MM.1S (cell line): ENCODE data around the gene GATA2.

Experiments used
- DNase-seq: peaks from one replicate; pipeline ENCODE4 v3.0.0-alpha.2; 2015
- H2AFZ ChIP-seq: fragments of 300-600 bp; sonication (generic); 2 replicates; pipeline ENCODE4 v1.6.0; 2016; ENCODE audit warnings: antibody characterized with exemption, low read length
- H3F3A ChIP-seq: fragments of 300-600 bp; sonication (generic); 2 replicates; pipeline ENCODE4 v1.6.1; 2016; ENCODE audit warnings: mild to moderate bottlenecking, antibody characterized with exemption, low read length, moderate library complexity, mixed read lengths; ENCODE audit not compliant: insufficient read depth
- H3K27ac ChIP-seq: fragments of 300-600 bp; sonication (generic); 2 replicates; pipeline ENCODE4 v1.5.1; 2016; ENCODE audit warnings: mild to moderate bottlenecking, low read length
- H3K27me3 ChIP-seq: fragments of 300-600 bp; sonication (generic); replicated peaks from 2 replicates; pipeline ENCODE4 v1.6.0; 2016; ENCODE audit warnings: low read length; ENCODE audit not compliant: insufficient read depth
- H3K36me3 ChIP-seq: fragments of 300-600 bp; sonication (generic); replicated peaks from 2 replicates; pipeline ENCODE4 v1.6.1; 2016; ENCODE audit warnings: mild to moderate bottlenecking, low read length, mixed read lengths; ENCODE audit not compliant: insufficient read depth
- H3K4me1 ChIP-seq: fragments of 300-600 bp; sonication (generic); 2 replicates; pipeline ENCODE4 v1.6.1; 2016; ENCODE audit warnings: low read length, mixed read lengths
- H3K4me2 ChIP-seq: fragments of 300-600 bp; sonication (generic); 2 replicates; pipeline ENCODE4 v1.6.0; 2016; ENCODE audit warnings: low read depth, low read length
- H3K4me3 ChIP-seq: fragments of 300-600 bp; sonication (generic); 2 replicates; pipeline ENCODE4 v1.5.1; 2016; ENCODE audit warnings: low read length, mixed read lengths
- H3K79me2 ChIP-seq: fragments of 300-600 bp; sonication (generic); 2 replicates; pipeline ENCODE4 v1.6.1; 2016; ENCODE audit warnings: mixed run types, low read length, mixed read lengths
- H3K9ac ChIP-seq: fragments of 300-600 bp; sonication (generic); 2 replicates; pipeline ENCODE4 v1.6.1; 2016; ENCODE audit warnings: low read length, mixed read lengths
- H3K9me2 ChIP-seq: fragments of 300-600 bp; sonication (generic); replicated peaks from 2 replicates; pipeline ENCODE4 v1.6.1; 2016; ENCODE audit warnings: mild to moderate bottlenecking, low read length, mixed read lengths; ENCODE audit not compliant: insufficient read depth
- H3K9me3 ChIP-seq: fragments of 300-600 bp; sonication (generic); replicated peaks from 2 replicates; pipeline ENCODE4 v1.6.1; 2016; ENCODE audit warnings: mild to moderate bottlenecking, low read length, mixed read lengths; ENCODE audit not compliant: insufficient read depth
- H4K20me1 ChIP-seq: fragments of 300-600 bp; sonication (generic); 2 replicates; pipeline ENCODE4 v1.6.1; 2016; ENCODE audit warnings: mild to moderate bottlenecking, low read length, moderate library complexity, mixed read lengths; ENCODE audit not compliant: insufficient read depth
- EZH2 ChIP-seq: fragments of 300-600 bp; sonication (generic); optimal IDR thresholded peaks from 2 replicates; pipeline ENCODE3; 2017; ENCODE audit warnings: low read depth, mild to moderate bottlenecking, antibody characterized with exemption, low read length, mixed read lengths
- EZH2phosphoT487 ChIP-seq: fragments of 300-600 bp; sonication (generic); IDR thresholded peaks from 2 replicates; pipeline ENCODE4 v1.6.1; 2018; ENCODE audit warnings: antibody characterized with exemption, low read length
- TF ChIP-seq, protein P1 (sequence below): fragments of 300-600 bp; sonication (generic); IDR thresholded peaks from 2 replicates; pipeline ENCODE4 v1.5.1; 2016; ENCODE audit warnings: antibody characterized with exemption, low read length, mixed read lengths

Gene GATA2

DNA sequence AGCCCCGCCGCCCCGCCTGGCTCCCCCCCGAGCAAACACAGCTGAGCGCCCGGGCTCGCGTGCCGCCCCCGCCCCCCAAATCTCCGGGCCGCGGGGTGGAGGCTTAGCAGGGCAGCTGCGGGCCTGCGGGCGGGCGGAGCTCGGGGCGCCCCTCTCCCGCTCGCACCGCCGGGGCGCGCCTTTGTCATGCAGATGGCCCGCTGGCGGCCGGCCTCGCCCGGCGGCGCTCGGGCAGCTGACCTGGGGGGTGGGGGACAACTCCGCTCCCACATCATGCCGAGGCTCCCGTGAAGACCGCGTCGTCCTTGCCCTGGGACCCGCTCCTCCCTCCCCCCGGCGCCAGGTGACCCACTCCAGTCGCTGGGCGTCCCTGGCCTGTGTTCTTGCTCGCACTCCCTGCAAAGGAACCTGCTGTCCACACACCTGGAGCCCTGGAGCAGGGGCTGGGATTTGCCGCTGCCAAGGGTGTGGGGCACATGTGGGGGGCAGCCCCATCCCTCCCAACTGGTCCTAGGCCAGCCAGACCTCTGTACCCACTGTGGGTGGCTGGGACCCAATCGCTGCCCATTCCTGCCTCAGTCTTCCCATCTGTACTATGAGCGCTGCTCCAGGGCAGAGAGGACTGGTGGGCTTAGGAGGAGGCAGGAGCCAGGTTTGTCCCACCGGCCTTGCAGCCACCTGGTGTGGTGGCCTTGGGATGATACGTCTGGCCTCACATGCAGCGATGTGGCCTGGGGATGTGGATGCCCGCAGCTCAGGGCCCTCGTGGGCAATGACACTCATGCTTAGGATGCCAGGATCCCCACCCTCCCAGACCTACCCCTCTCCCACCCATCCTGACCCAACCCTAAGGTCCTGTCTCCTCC, 59.8 kb downstream of the GATA2 start:
- Histone ChIP-seq H3K9ac (no peak overlapping the region), H3F3A (no peaks in the 10 kb centered on the region), H3K4me1 (no peaks in the 10 kb centered on the region), H3K36me3 (no peaks in the 10 kb centered on the region), H4K20me1 (no peaks in the 10 kb centered on the region), H2AFZ (no peak overlapping the region), H3K79me2 (no peaks in the 10 kb centered on the region), H3K27ac (no peak overlapping the region), H3K4me2 (no peak overlapping the region), H3K9me2 (no peaks in the 10 kb centered on the region), H3K4me3 (no peak overlapping the region), H3K27me3 (peaks cover 70% of the 10 kb centered on the region), H3K9me3 (no peaks in the 10 kb centered on the region)
- no peak for DNase-seq
- TF ChIP-seq, protein P1, sequence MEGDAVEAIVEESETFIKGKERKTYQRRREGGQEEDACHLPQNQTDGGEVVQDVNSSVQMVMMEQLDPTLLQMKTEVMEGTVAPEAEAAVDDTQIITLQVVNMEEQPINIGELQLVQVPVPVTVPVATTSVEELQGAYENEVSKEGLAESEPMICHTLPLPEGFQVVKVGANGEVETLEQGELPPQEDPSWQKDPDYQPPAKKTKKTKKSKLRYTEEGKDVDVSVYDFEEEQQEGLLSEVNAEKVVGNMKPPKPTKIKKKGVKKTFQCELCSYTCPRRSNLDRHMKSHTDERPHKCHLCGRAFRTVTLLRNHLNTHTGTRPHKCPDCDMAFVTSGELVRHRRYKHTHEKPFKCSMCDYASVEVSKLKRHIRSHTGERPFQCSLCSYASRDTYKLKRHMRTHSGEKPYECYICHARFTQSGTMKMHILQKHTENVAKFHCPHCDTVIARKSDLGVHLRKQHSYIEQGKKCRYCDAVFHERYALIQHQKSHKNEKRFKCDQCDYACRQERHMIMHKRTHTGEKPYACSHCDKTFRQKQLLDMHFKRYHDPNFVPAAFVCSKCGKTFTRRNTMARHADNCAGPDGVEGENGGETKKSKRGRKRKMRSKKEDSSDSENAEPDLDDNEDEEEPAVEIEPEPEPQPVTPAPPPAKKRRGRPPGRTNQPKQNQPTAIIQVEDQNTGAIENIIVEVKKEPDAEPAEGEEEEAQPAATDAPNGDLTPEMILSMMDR: no peak
- TF ChIP-seq EZH2phosphoT487 (no peak), EZH2 (no peak)

DNA sequence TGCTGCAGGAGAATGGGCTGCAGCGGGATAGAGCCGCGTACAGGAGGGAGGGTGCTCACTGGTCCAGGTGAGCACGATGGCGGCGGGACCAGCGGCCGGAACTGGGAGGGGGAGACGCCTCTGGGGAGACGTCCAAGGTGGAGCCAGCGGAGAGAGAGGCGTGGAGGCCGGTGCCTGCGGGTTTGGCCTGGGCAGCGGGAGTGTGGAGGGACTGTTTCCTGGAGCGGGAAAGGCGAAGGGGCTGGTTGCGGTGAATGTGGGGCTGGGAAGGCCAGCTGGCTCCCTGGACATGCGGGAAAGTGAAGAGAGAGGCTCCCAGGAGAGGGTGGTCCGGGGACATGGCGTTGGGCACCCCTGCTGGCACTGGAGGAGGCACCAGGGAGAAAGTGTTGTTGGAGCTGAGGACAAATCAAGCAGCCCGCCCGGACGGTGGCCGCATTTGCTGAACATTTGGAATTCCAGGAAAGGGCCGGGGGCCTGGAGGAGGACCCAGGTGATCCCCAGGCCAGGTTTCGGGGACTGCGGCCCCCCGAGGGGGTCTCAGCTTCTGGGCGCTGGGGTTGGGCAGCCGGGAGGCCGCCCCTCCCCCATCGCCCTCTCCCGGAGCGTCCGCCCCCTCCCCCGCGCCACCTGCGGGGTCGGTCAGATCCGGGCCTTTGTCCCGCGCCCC, 60.6 kb downstream of the GATA2 start:
- no peaks in the 10 kb centered on the region for H3K9me2 ChIP-seq
- no peaks in the 10 kb centered on the region for H3K9me3 ChIP-seq
- H3K9ac ChIP-seq: no peak overlapping the region
- DNase-seq: no peak
- H3K27ac ChIP-seq: no peak overlapping the region
- H3K27me3 ChIP-seq: peaks cover 62% of the 10 kb centered on the region
- no peak overlapping the region for H3K4me3 ChIP-seq
- no peaks in the 10 kb centered on the region for H3F3A ChIP-seq
- no peaks in the 10 kb centered on the region for H3K36me3 ChIP-seq
- H3K4me1 ChIP-seq: no peaks in the 10 kb centered on the region
- H2AFZ ChIP-seq: no peak overlapping the region
- H4K20me1 ChIP-seq: no peaks in the 10 kb centered on the region
- H3K79me2 ChIP-seq: no peaks in the 10 kb centered on the region
- TF ChIP-seq, protein P1: no peak
- TF ChIP-seq EZH2: no peak
- TF ChIP-seq EZH2phosphoT487: no peak
- no peak overlapping the region for H3K4me2 ChIP-seq

DNA sequence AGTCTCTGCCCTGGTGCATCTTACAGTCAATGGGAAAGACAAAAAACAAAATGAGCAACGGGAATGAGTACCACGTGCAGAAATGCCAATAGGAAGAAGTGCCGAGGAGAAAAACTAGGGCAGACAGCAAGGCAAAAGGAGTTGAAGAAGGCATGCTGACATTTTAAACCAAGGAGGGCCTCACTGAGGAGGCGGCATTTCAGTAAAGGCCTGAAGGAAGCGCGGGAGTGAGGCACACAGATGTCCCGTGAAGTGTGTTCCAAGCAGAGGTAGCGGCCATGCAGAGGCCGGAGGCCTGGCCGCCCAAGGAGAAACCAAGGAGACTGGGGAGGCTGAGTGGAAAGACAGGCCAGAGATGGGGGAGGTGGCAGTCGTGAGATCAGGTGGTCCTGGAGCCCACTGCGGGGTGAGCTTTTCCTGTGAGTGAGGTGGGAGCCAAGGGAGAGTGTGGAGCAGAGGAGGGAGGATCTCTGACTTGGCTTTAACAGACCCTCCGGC, 61.1 kb downstream of the GATA2 start:
- Histone ChIP-seq H2AFZ (no peak overlapping the region), H3K27me3 (peaks cover 58% of the 10 kb centered on the region), H3K36me3 (no peaks in the 10 kb centered on the region), H3K27ac (no peak overlapping the region), H3F3A (no peaks in the 10 kb centered on the region), H3K4me1 (no peaks in the 10 kb centered on the region), H4K20me1 (no peaks in the 10 kb centered on the region), H3K4me3 (no peak overlapping the region), H3K79me2 (no peaks in the 10 kb centered on the region), H3K9ac (no peak overlapping the region), H3K9me2 (no peaks in the 10 kb centered on the region), H3K9me3 (no peaks in the 10 kb centered on the region), H3K4me2 (no peak overlapping the region)
- DNase-seq: no peak
- TF ChIP-seq EZH2phosphoT487 (no peak), EZH2 (no peak)
- TF ChIP-seq, protein P1: no peak
